ENCODE data around the gene RFX8. TPM values are rescaled to one million over a fixed set of nuclear protein-coding genes. Genes with fewer than 3 reads are reported as not detected.

The RFX8 gene
- total RNA-seq, 1 experiment from 2014 or later = not detected

DNA sequence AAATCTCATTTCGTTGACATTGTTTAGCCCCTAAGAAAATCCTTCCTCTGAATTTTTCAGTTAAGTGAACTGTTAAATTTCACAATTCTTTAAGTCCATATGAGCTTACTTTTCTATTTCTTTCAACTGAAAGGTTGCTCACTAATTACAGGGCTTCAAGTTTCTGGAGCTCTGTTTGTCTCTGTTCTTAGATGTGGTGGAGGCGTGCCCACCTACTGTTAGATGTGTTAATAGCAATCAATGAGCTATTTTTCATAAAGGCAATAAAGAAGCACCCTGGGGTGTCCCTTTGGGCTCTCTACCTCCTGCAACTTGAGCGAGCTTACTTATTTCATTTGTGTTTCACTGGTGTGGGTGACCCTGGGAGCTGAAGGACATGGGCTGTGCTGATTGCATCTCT, 112.6 kb downstream of the RFX8 start:
- H3K4me3 Mint-ChIP-seq (ENCODE audit: unreplicated experiment) = no peak overlapping the region
- POLR2A ChIA-PET = interaction anchor here (1.6 kb wide), 1 partner anchor 54 kb away, joined by 6 read pairs; the partner anchor contains the start of gene RNF149

DNA sequence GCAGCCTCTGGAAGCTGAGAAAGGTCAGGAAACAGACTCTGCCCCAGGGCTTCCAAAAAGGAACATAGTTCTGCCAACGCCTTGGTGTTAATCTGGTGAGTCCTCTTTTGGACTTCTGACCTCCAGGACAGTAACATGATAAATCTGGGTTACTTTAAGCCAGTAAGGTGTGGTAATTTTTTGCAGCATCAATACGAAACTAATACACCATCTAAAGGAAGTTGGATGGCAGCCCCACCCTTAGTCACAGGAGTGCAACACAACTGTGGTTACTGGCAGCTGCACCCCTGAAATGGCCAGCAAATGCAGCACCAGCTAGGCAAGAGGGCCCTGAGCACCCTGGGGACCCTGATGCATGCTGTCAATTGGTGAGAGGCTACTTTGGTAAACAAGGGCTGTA, 113.4 kb downstream of the RFX8 start:
- peak overlapping the region; percentile 19 for H3K4me3 Mint-ChIP-seq (ENCODE audit: unreplicated experiment)
- no TSS peak for BruUV-seq (replicated peaks)
- peak overlapping the region; percentile 76 for H3K27ac Mint-ChIP-seq (ENCODE audit: unreplicated experiment)
- peaks cover 36% of the 10 kb centered on the region for H3K4me1 Mint-ChIP-seq (ENCODE audit: low read depth, unreplicated experiment)
- peaks cover 46% of the 10 kb centered on the region for H3K36me3 Mint-ChIP-seq (ENCODE audit: insufficient read depth, unreplicated experiment)
- peaks cover 29% of the 10 kb centered on the region for H3K9me3 Mint-ChIP-seq (ENCODE audit: unreplicated experiment)
- ChIA-PET POLR2A (interaction anchor here (0.5 to 1.6 kb wide), 2 partner anchors 12 to 53 kb away, joined by 3 to 6 read pairs; partner anchors contain the start of gene RNF149), CTCF (interaction anchor here (1.0 to 2.9 kb wide), 2 partner anchors 10 to 19 kb away, joined by 4 to 14 read pairs; no protein-coding TSS in a partner anchor)
- 0 out of 2 replicates have a peak, but pooled peaks cover 5% of the 10 kb centered on the region for H3K9me3 ChIP-seq
- H3K36me3 ChIP-seq (ENCODE audit: control insufficient read depth, insufficient read depth, low read length) = no peaks in the 10 kb centered on the region; the same call in 1 of the 2 replicates
- no peak overlapping the region for H3K4me3 ChIP-seq (ENCODE audit: low read depth, low read length)
- no peaks in the 10 kb centered on the region for H3K27me3 ChIP-seq (replicated peaks; ENCODE audit: control insufficient read depth, insufficient read depth, low read length)
- no peaks in the 10 kb centered on the region for H3K27me3 Mint-ChIP-seq (ENCODE audit: insufficient read depth, unreplicated experiment)
- no peak for DNase-seq
- H3K4me1 ChIP-seq = peaks cover 62% of the 10 kb centered on the region
- TF ChIP-seq, protein P1, sequence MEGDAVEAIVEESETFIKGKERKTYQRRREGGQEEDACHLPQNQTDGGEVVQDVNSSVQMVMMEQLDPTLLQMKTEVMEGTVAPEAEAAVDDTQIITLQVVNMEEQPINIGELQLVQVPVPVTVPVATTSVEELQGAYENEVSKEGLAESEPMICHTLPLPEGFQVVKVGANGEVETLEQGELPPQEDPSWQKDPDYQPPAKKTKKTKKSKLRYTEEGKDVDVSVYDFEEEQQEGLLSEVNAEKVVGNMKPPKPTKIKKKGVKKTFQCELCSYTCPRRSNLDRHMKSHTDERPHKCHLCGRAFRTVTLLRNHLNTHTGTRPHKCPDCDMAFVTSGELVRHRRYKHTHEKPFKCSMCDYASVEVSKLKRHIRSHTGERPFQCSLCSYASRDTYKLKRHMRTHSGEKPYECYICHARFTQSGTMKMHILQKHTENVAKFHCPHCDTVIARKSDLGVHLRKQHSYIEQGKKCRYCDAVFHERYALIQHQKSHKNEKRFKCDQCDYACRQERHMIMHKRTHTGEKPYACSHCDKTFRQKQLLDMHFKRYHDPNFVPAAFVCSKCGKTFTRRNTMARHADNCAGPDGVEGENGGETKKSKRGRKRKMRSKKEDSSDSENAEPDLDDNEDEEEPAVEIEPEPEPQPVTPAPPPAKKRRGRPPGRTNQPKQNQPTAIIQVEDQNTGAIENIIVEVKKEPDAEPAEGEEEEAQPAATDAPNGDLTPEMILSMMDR (IDR thresholded peaks at IDR 0.05; ENCODE audit: insufficient read depth in 1 of 2, low read depth in 1 of 2, low read length in 1 of 2, severe bottlenecking in 1 of 2, unreplicated experiment in 1 of 2) = no peak
- intact Hi-C loops (cut with micrococcal nuclease; ENCODE audit: unreplicated experiment) = loop anchor here (5.0 kb wide), 1 partner anchor 336 kb away; the partner anchor contains the start of gene MAP4K4

More for the DNA sequence above, 112.6 kb downstream of the RFX8 start:
- Mint-ChIP-seq H3K9me3 (ENCODE audit: unreplicated experiment) (peaks cover 29% of the 10 kb centered on the region), H3K4me1 (ENCODE audit: low read depth, unreplicated experiment) (peaks cover 35% of the 10 kb centered on the region), H3K27ac (ENCODE audit: unreplicated experiment) (peak overlapping the region; percentile 76), H3K27me3 (ENCODE audit: insufficient read depth, unreplicated experiment) (no peaks in the 10 kb centered on the region), H3K36me3 (ENCODE audit: insufficient read depth, unreplicated experiment) (peaks cover 44% of the 10 kb centered on the region)
- CTCF ChIA-PET = interaction anchor here (0.9 to 2.9 kb wide), 4 partner anchors 10 to 26 kb away, joined by 3 to 14 read pairs (median 4); no protein-coding TSS in a partner anchor
- Histone ChIP-seq H3K9me3 (0 out of 2 replicates have a peak, but pooled peaks cover 5% of the 10 kb centered on the region), H3K36me3 (ENCODE audit: control insufficient read depth, insufficient read depth, low read length) (no peaks in the 10 kb centered on the region; the same call in none of the 2 replicates), H3K4me3 (ENCODE audit: low read depth, low read length) (no peak overlapping the region), H3K4me1 (peaks cover 54% of the 10 kb centered on the region), H3K27me3 (replicated peaks; ENCODE audit: control insufficient read depth, insufficient read depth, low read length) (no peaks in the 10 kb centered on the region)
- no peak for DNase-seq
- TF ChIP-seq, protein P1 (IDR thresholded peaks at IDR 0.05; ENCODE audit: insufficient read depth in 1 of 2, low read depth in 1 of 2, low read length in 1 of 2, severe bottlenecking in 1 of 2, unreplicated experiment in 1 of 2) = no peak
- BruUV-seq (replicated peaks) = no TSS peak
- intact Hi-C loops (cut with micrococcal nuclease; ENCODE audit: unreplicated experiment) = loop anchor here (5.0 kb wide), 1 partner anchor 335 kb away; the partner anchor contains the start of gene MAP4K4

DNA sequence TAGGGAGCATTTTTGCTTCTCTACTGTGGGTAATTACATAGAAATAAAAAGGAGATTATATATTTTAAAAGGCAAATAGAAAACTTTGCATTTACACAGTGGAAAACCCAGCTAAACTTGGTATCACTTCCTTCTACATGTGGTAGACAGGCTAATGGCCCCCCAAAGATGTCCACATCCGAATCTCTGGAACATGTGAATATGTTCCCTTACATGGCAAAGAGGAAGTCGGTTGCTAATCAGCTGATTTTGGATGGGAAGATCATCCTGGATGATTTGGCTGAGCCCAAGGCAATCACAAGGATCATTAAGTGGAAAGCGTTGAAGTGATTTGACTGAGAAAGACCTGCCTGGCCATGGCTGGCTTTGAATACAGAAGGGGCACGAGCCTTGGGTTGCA, 113.8 kb downstream of the RFX8 start:
- H3K27ac Mint-ChIP-seq (ENCODE audit: unreplicated experiment) = peak overlapping the region; percentile 76
- POLR2A ChIA-PET = interaction anchor here (0.5 to 1.6 kb wide), 2 partner anchors 11 to 53 kb away, joined by 3 to 6 read pairs; partner anchors contain the start of gene RNF149
- H3K27me3 Mint-ChIP-seq (ENCODE audit: insufficient read depth, unreplicated experiment) = no peaks in the 10 kb centered on the region

More for the DNA sequence above, 113.8 kb downstream of the RFX8 start:
- Histone ChIP-seq H3K4me1 (peaks cover 66% of the 10 kb centered on the region), H3K27me3 (replicated peaks; ENCODE audit: control insufficient read depth, insufficient read depth, low read length) (no peaks in the 10 kb centered on the region), H3K9me3 (0 out of 2 replicates have a peak, but pooled peaks cover 5% of the 10 kb centered on the region), H3K36me3 (ENCODE audit: control insufficient read depth, insufficient read depth, low read length) (no peaks in the 10 kb centered on the region; the same call in 1 of the 2 replicates), H3K4me3 (ENCODE audit: low read depth, low read length) (no peak overlapping the region)
- Mint-ChIP-seq H3K4me1 (ENCODE audit: low read depth, unreplicated experiment) (peaks cover 37% of the 10 kb centered on the region), H3K4me3 (ENCODE audit: unreplicated experiment) (peak overlapping the region; percentile 19), H3K9me3 (ENCODE audit: unreplicated experiment) (peaks cover 25% of the 10 kb centered on the region), H3K36me3 (ENCODE audit: insufficient read depth, unreplicated experiment) (peaks cover 47% of the 10 kb centered on the region)
- TF ChIP-seq, protein P1 (IDR thresholded peaks at IDR 0.05; ENCODE audit: insufficient read depth in 1 of 2, low read depth in 1 of 2, low read length in 1 of 2, severe bottlenecking in 1 of 2, unreplicated experiment in 1 of 2) = no peak
- intact Hi-C loops (cut with micrococcal nuclease; ENCODE audit: unreplicated experiment) = loop anchor here (5.0 kb wide), 1 partner anchor 336 kb away; the partner anchor contains the start of gene MAP4K4
- no TSS peak for BruUV-seq (replicated peaks)
- CTCF ChIA-PET = interaction anchor here (2.9 kb wide), 1 partner anchor 19 kb away, joined by 14 read pairs; no protein-coding TSS in a partner anchor
- no peak for DNase-seq
